Stomach (tissue), 4 donors: ENCODE results near the gene MICAL3.
"Not testable (repeated sequence)": the region's sequence is repeated elsewhere in the genome, so short reads cannot be mapped to it uniquely, and the experiment has no call there.

ENCODE experiments used
- CTCF ChIP-seq, 7 experiments: fragments of 450-650 bp in 4 of 7; fragments of 200-600 bp in 3 of 7; sonication (generic) in 3 of 7; IDR thresholded peaks; one replicate each; pipeline ENCODE4 v1.5.1; 2016 to 2019; ENCODE audit warnings: antibody characterized with exemption in 7 of 7, control low read depth in 2 of 7, mild to moderate bottlenecking in 1 of 7
- EP300 ChIP-seq: sonication (generic); formaldehyde crosslinking; IDR thresholded peaks from one replicate; pipeline ENCODE4 v1.6.1; 2017; ENCODE audit warnings: antibody characterized with exemption

- TF ChIP-seq CTCF (IDR thresholded peaks at IDR 0.05); EP300: not testable (repeated sequence)
Observed at GRCh38 chr22:18020743-18021142, 3.6 kb downstream of the MICAL3 start.
